HCT116 (cell line): ENCODE measurements around the gene LMO7. TPM values are rescaled to one million over a fixed set of nuclear protein-coding genes. Genes with fewer than 3 reads are reported as not detected.

Experiments
- ATAC-seq: fragments of 200-7000 bp; cut with Tn5 transposase; 2 replicates; pipeline ENCODE4 v1.9.1; 2020; ENCODE audit warnings: mild to moderate bottlenecking, moderate library complexity
- BruUV-seq: library from RNA; stranded (reverse); fragments of 400-500 nt; replicated peaks from 2 replicates; lab custom pipeline; 2021; lab: Mats Ljungman, UMichigan
- CTCF ChIA-PET: fragments of 300-600 bp; sonication (Branson Sonifier 250); formaldehyde crosslinking; loops from one replicate; lab custom pipeline; 2021; ENCODE audit warnings: antibody characterized with exemption; lab: Charles Lee
- POLR2A ChIA-PET: fragments of 300-600, 350-600 bp; sonication (Branson Sonifier 250); formaldehyde crosslinking; loops from one replicate; lab custom pipeline; 2021; ENCODE audit warnings: antibody characterized with exemption; lab: Charles Lee
- RAD21 ChIA-PET, 2 experiments: fragments of 300-600 bp; sonication (Branson Sonifier 250); formaldehyde crosslinking; loops; one replicate each; lab custom pipeline; 2023; ENCODE audit warnings: low total read pairs in 2 of 2; ENCODE audit not compliant: uncharacterized antibody in 2 of 2, unreplicated experiment in 2 of 2, low non-redundant PET in 1 of 2; lab: Charles Lee
- DNase-seq: peaks from one replicate; pipeline ENCODE4 v3.0.0-alpha.2; 2010; ENCODE audit warnings: low read depth, low spot score
- H2AFZ ChIP-seq: fragments of 200-600 bp; shearing (Covaris generic), sonication (generic); 2 replicates; pipeline ENCODE4 v1.6.1; 2017; ENCODE audit warnings: low read depth, mixed run types, mixed read lengths, antibody characterized with exemption, low read length; ENCODE audit not compliant: poor library complexity, severe bottlenecking
- H3K27ac ChIP-seq: 2 replicates; pipeline ENCODE4 v1.5.1; 2012; ENCODE audit warnings: low read depth, low read length
- H3K27me3 ChIP-seq: fragments of 200-600 bp; sonication (generic); 2 replicates; pipeline ENCODE4 v1.6.1; 2016; ENCODE audit warnings: mixed run types, low read length, mixed read lengths; ENCODE audit not compliant: insufficient read depth
- H3K36me3 ChIP-seq, 2 experiments: fragments of 200-500 bp in 1 of 2; fragments of 200-600 bp in 1 of 2; sonication (Bioruptor generic) in 1 of 2; sonication (generic) in 1 of 2; 2 replicates each; pipeline versions ENCODE4 v1.5.1 to v1.6.1; 2014 to 2016; ENCODE audit warnings: low read length in 2 of 2, inconsistent platforms in 1 of 2, mixed read lengths in 1 of 2, mixed run types in 1 of 2; ENCODE audit not compliant: insufficient read depth in 2 of 2, control insufficient read depth in 1 of 2
- H3K4me1 ChIP-seq, 2 experiments: fragments of 200-600 bp in 1 of 2; sonication (generic) in 1 of 2; 2 replicates each; pipeline versions ENCODE4 v1.5.1 to v1.6.1; 2012 to 2017; ENCODE audit warnings: low read length in 2 of 2, inconsistent platforms in 1 of 2, mild to moderate bottlenecking in 1 of 2, mixed read lengths in 1 of 2, mixed run types in 1 of 2, moderate library complexity in 1 of 2; ENCODE audit not compliant: insufficient read depth in 2 of 2, control insufficient read depth in 1 of 2
- H3K4me2 ChIP-seq: fragments of 200-600 bp; sonication (generic); 2 replicates; pipeline ENCODE4 v1.6.1; 2017; ENCODE audit warnings: mixed run types, low read length, mixed read lengths
- H3K4me3 ChIP-seq, 2 experiments: fragments of 200-600 bp in 1 of 2; sonication (generic) in 1 of 2; replicated peaks in 1 of 2; 2 replicates each; pipeline ENCODE4 v1.5.1; 2011 to 2016; ENCODE audit warnings: low read length in 2 of 2, control low read depth in 1 of 2, low read depth in 1 of 2, mild to moderate bottlenecking in 1 of 2, mixed read lengths in 1 of 2, mixed run types in 1 of 2
- H3K79me2 ChIP-seq: fragments of 200-600 bp; sonication (generic); 2 replicates; pipeline ENCODE4 v1.6.1; 2017; ENCODE audit warnings: mild to moderate bottlenecking, mixed run types, low read length, moderate library complexity, mixed read lengths; ENCODE audit not compliant: insufficient read depth
- H3K9ac ChIP-seq: fragments of 200-600 bp; sonication (generic); 2 replicates; pipeline ENCODE4 v1.6.1; 2016; ENCODE audit warnings: low read length, mixed read lengths
- H3K9me2 ChIP-seq: fragments of 200-600 bp; sonication (generic), shearing (Covaris generic); 2 replicates; pipeline ENCODE4 v1.6.1; 2017; ENCODE audit warnings: mixed run types, mild to moderate bottlenecking, moderate library complexity; ENCODE audit not compliant: insufficient read depth
- H3K9me3 ChIP-seq, 2 experiments: fragments of 200-500 bp in 1 of 2; fragments of 200-600 bp in 1 of 2; sonication (Bioruptor generic) in 1 of 2; sonication (generic) in 1 of 2; 2 replicates each; pipeline ENCODE4 v1.6.1; 2014 to 2017; ENCODE audit warnings: low read length in 2 of 2, mixed read lengths in 2 of 2, inconsistent platforms in 1 of 2, low read depth in 1 of 2, mild to moderate bottlenecking in 1 of 2, mixed run types in 1 of 2, moderate library complexity in 1 of 2; ENCODE audit not compliant: control insufficient read depth in 1 of 2, insufficient read depth in 1 of 2
- H4K20me1 ChIP-seq: fragments of 200-600 bp; sonication (generic), shearing (Covaris generic); 2 replicates; pipeline ENCODE4 v1.6.1; 2017; ENCODE audit warnings: mixed run types, mild to moderate bottlenecking, moderate library complexity; ENCODE audit not compliant: insufficient read depth
- CEBPB ChIP-seq: IDR thresholded peaks from 2 replicates; pipeline ENCODE4 v1.6.1; 2012; ENCODE audit warnings: low read depth
- EZH2 ChIP-seq: fragments of 200-600 bp; sonication (generic); IDR thresholded peaks from 2 replicates; pipeline ENCODE4 v1.6.1; 2017; ENCODE audit warnings: antibody characterized with exemption, mixed run types
- JUND ChIP-seq: IDR thresholded peaks from 2 replicates; pipeline ENCODE4 v1.6.1; 2012
- POLR2A ChIP-seq: IDR thresholded peaks from 2 replicates; pipeline ENCODE4 v1.7.0; 2011; ENCODE audit warnings: borderline replicate concordance; ENCODE audit not compliant: insufficient read depth, insufficient read length; ENCODE audit errors: extremely low read depth
- POLR2AphosphoS5 ChIP-seq: IDR thresholded peaks from 2 replicates; pipeline ENCODE4 v1.6.1; 2011; ENCODE audit warnings: mild to moderate bottlenecking, low read depth, low read length, moderate library complexity
- RAD21 ChIP-seq: IDR thresholded peaks from 2 replicates; pipeline ENCODE4 v1.6.1; 2012; ENCODE audit warnings: low read depth, mild to moderate bottlenecking
- SIN3A ChIP-seq: IDR thresholded peaks from 2 replicates; pipeline ENCODE4 v1.6.1; 2012; ENCODE audit warnings: low read depth
- SRF ChIP-seq: IDR thresholded peaks from 2 replicates; pipeline ENCODE4 v1.6.1; 2012; ENCODE audit warnings: low read depth
- TCF7L2 ChIP-seq: IDR thresholded peaks from 2 replicates; pipeline ENCODE4 v1.7.0; 2011; ENCODE audit warnings: borderline replicate concordance, inconsistent platforms; ENCODE audit not compliant: insufficient read depth, insufficient read length; ENCODE audit errors: extremely low read depth
- YY1 ChIP-seq: IDR thresholded peaks from 2 replicates; pipeline ENCODE4 v1.6.1; 2011; ENCODE audit warnings: low read length, low read depth, moderate library complexity, mild to moderate bottlenecking; ENCODE audit not compliant: insufficient replicate concordance; ENCODE audit errors: extremely low read depth
- ZFX ChIP-seq: fragments of 450-650 bp; IDR thresholded peaks from 2 replicates; pipeline ENCODE4 v1.6.1; 2017
- ZNF274 ChIP-seq: fragments of 200-500 bp; sonication (Bioruptor generic); IDR thresholded peaks from 2 replicates; pipeline ENCODE4 v1.6.1; 2014; ENCODE audit warnings: mild to moderate bottlenecking, low read depth, low read length, inconsistent platforms
- intact Hi-C: fragments of 100-400 bp; cut with micrococcal nuclease; formaldehyde crosslinking; loops from 2 replicates; pipeline ENCODE4 v1.10.0; 2022
- total RNA-seq: library from RNA; stranded (reverse); gene quantifications from one replicate; pipeline ENCODE4 v1.2.1, GENCODE V29; 2021; ENCODE audit not compliant: unreplicated experiment
- TF ChIP-seq, protein P1 (sequence below): IDR thresholded peaks from 2 replicates; pipeline ENCODE4 v1.6.1; 2012

The LMO7 gene
- total RNA-seq, 1 experiment from 2014 or later, result 8.1 TPM

DNA sequence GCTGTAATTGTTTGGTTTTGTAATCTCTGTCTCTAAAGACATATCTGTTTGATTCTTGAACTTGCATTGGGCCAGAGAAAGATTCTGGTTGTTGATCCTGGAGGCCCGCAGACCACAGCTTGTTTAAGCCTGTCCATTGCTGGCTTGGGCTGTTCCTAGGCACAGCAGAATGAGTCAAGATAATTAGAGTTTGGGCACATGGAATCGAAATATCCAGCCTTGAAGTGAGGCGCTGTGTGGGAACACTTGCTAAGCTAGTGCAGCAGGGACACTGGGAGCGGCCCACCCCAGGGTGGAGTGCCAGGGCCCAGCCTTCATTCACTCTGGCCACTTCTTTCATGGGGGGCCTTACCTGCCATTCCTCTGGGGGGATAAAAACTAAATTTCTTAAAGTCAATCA lies 219.7 kb downstream of the LMO7 start:
- no peak overlapping the region for H3K4me3 ChIP-seq
- H3K27ac ChIP-seq, result no peak overlapping the region
- no peaks in the 10 kb centered on the region for H4K20me1 ChIP-seq
- TF ChIP-seq ZFX (no peak), POLR2AphosphoS5 (no peak), TCF7L2 (no peak), YY1 (no peak), JUND (no peak)
- no peaks in the 10 kb centered on the region for H3K36me3 ChIP-seq
- H3K79me2 ChIP-seq, result no peaks in the 10 kb centered on the region
- H2AFZ ChIP-seq, result no peak overlapping the region
- no peaks in the 10 kb centered on the region for H3K9me2 ChIP-seq
- no peak overlapping the region for H3K9ac ChIP-seq
- no TSS peak for BruUV-seq
- H3K9me3 ChIP-seq, result no peaks in the 10 kb centered on the region
- intact Hi-C loops, result no loop called here
- ChIA-PET RAD21 (no interaction called here), POLR2A (no interaction called here), CTCF (no interaction called here)
- no peaks in the 10 kb centered on the region for H3K27me3 ChIP-seq
- no peak overlapping the region for H3K4me2 ChIP-seq
- H3K4me1 ChIP-seq, result no peaks in the 10 kb centered on the region
- DNase-seq (no peak), ATAC-seq (no peak)

DNA sequence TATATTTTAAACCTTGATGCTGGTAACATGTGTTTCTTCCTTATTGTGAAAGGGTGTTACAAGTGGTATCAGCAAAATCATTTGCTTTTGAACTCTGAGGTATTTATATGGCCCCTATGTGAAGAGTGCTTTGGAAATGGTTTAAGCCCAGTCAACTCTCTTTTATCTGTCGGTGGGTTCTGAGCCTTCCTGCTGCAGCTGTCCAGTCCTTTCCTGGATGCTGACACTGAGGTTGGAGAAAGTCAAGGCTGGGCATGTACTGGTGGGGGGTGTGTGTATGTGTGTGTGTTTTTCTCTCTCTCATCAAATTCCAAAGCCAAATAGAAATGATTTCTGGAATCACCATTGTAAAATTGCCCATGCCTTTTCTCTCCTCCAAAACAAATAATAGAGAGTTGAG lies 221.2 kb downstream of the LMO7 start:
- POLR2A ChIA-PET, result no interaction called here

More for the DNA sequence above, 221.2 kb downstream of the LMO7 start:
- no peaks in the 10 kb centered on the region for H3K36me3 ChIP-seq
- no peaks in the 10 kb centered on the region for H3K9me3 ChIP-seq
- H3K79me2 ChIP-seq, result no peaks in the 10 kb centered on the region
- intact Hi-C loops, result no loop called here
- H3K9ac ChIP-seq, result no peak overlapping the region
- no peak overlapping the region for H3K27ac ChIP-seq
- no TSS peak for BruUV-seq
- H3K27me3 ChIP-seq, result no peaks in the 10 kb centered on the region
- no peak for TF ChIP-seq SRF
- no peak for TF ChIP-seq YY1
- no peak for TF ChIP-seq JUND
- TF ChIP-seq SIN3A, result no peak
- TF ChIP-seq ZNF274, result no peak
- TF ChIP-seq, protein P1, sequence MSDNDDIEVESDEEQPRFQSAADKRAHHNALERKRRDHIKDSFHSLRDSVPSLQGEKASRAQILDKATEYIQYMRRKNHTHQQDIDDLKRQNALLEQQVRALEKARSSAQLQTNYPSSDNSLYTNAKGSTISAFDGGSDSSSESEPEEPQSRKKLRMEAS, result no peak
- TF ChIP-seq CEBPB, result no peak
- TF ChIP-seq EZH2, result no peak
- no peak for TF ChIP-seq POLR2A
- TF ChIP-seq RAD21, result no peak
- DNase-seq (no peak), ATAC-seq (no peak)
- RAD21 ChIA-PET, result no interaction called here
- H3K4me1 ChIP-seq, result no peaks in the 10 kb centered on the region
- H3K9me2 ChIP-seq, result no peaks in the 10 kb centered on the region
- no peaks in the 10 kb centered on the region for H4K20me1 ChIP-seq
- H2AFZ ChIP-seq, result no peak overlapping the region
- no peak overlapping the region for H3K4me2 ChIP-seq
- CTCF ChIA-PET, result no interaction called here
- no peak overlapping the region for H3K4me3 ChIP-seq
